OCI-LY7 (cell line): Measurements from ENCODE around the gene PRKCI. TPM values are rescaled to one million over a fixed set of nuclear protein-coding genes. Genes with fewer than 3 reads are reported as not detected.
A peak's percentile ranks its signal among the peaks of the same experiment; 100 is the strongest.

Experiments
- BruUV-seq: library from RNA; stranded (reverse); fragments of 400-500 nt; replicated peaks from 2 replicates; lab custom pipeline; 2021; lab: Mats Ljungman, UMichigan
- CTCF ChIA-PET: fragments of 300-600 bp; sonication (Branson Sonifier 250); formaldehyde crosslinking; loops from one replicate; lab custom pipeline; 2022; ENCODE audit warnings: antibody characterized with exemption; ENCODE audit not compliant: unreplicated experiment; lab: Charles Lee
- POLR2A ChIA-PET: fragments of 300-600 bp; sonication (Branson Sonifier 250); formaldehyde crosslinking; loops from one replicate; lab custom pipeline; 2022; ENCODE audit warnings: antibody characterized with exemption; lab: Charles Lee
- DNase-seq: peaks from one replicate; pipeline ENCODE4 v3.0.0-alpha.2; 2015; ENCODE audit warnings: low spot score
- H2AFZ ChIP-seq: fragments of 200-600 bp; sonication (generic), shearing (Covaris generic); 2 replicates; pipeline ENCODE4 v1.6.1; 2014; ENCODE audit warnings: mild to moderate bottlenecking, antibody characterized with exemption, low read length, moderate library complexity
- H3K27ac ChIP-seq: fragments of 200-600 bp; sonication (generic); 2 replicates; pipeline ENCODE4 v1.5.1; 2014; ENCODE audit warnings: mixed run types, low read depth, mild to moderate bottlenecking, moderate library complexity, low read length, inconsistent platforms; ENCODE audit not compliant: poor library complexity, severe bottlenecking
- H3K36me3 ChIP-seq: fragments of 200-600 bp; sonication (generic); 2 replicates; pipeline ENCODE4 v1.6.1; 2014; ENCODE audit warnings: mild to moderate bottlenecking, antibody characterized with exemption, low read length, moderate library complexity, mixed read lengths; ENCODE audit not compliant: insufficient read depth
- H3K4me1 ChIP-seq: fragments of 200-600 bp; sonication (generic); 2 replicates; pipeline ENCODE4 v1.5.1; 2014; ENCODE audit warnings: mild to moderate bottlenecking, low read length; ENCODE audit not compliant: insufficient read depth, poor library complexity, severe bottlenecking
- H3K4me2 ChIP-seq: fragments of 200-600 bp; sonication (generic); 2 replicates; pipeline ENCODE4 v1.6.1; 2014; ENCODE audit warnings: mild to moderate bottlenecking, low read length
- H3K4me3 ChIP-seq: fragments of 200-600 bp; sonication (generic); 2 replicates; pipeline ENCODE4 v1.5.1; 2014; ENCODE audit warnings: mild to moderate bottlenecking, low read depth, low read length; ENCODE audit not compliant: poor library complexity, severe bottlenecking
- H3K79me2 ChIP-seq: fragments of 200-600 bp; sonication (generic); 2 replicates; pipeline ENCODE4 v1.6.1; 2016; ENCODE audit warnings: low read depth, mild to moderate bottlenecking, low read length, moderate library complexity, mixed read lengths; ENCODE audit not compliant: insufficient read depth
- H3K9me2 ChIP-seq: fragments of 200-600 bp; sonication (generic); 2 replicates; pipeline ENCODE4 v1.6.1; 2016; ENCODE audit warnings: mild to moderate bottlenecking, low read length, mixed read lengths; ENCODE audit not compliant: insufficient read depth
- H3K9me3 ChIP-seq: fragments of 200-600 bp; sonication (generic); 2 replicates; pipeline ENCODE4 v1.6.1; 2014; ENCODE audit warnings: mild to moderate bottlenecking, mixed run types, low read length, mixed read lengths
- H4K20me1 ChIP-seq: fragments of 200-600 bp; sonication (generic); 2 replicates; pipeline ENCODE4 v1.6.1; 2014; ENCODE audit warnings: mild to moderate bottlenecking, antibody characterized with exemption, low read length, moderate library complexity, mixed read lengths; ENCODE audit not compliant: insufficient read depth
- CTCF ChIP-seq: fragments of 200-600 bp; sonication (generic); conservative IDR thresholded peaks from 2 replicates; pipeline ENCODE4 v1.5.1; 2014; ENCODE audit warnings: mild to moderate bottlenecking, antibody characterized with exemption, low read length, moderate library complexity, mixed read lengths
- EZH2phosphoT487 ChIP-seq: fragments of 200-600 bp; sonication (generic); IDR thresholded peaks from 2 replicates; pipeline ENCODE4 v1.6.1; 2018; ENCODE audit warnings: low read depth, borderline replicate concordance, mild to moderate bottlenecking, mixed run types, antibody characterized with exemption, low read length, moderate library complexity, mixed read lengths
- intact Hi-C: fragments of 100-400 bp; cut with micrococcal nuclease; formaldehyde crosslinking; loops from one replicate; pipeline ENCODE4 v1.10.0; 2022; ENCODE audit not compliant: unreplicated experiment
- total RNA-seq, 2 experiments: library from RNA; depleted of rRNA in 1 of 2; stranded (reverse); fragments of >200 nt in 1 of 2; shearing (Covaris generic) in 1 of 2; gene quantifications; 2 replicates each; pipeline ENCODE4 v1.2.3, GENCODE V29; 2014 to 2022

Gene PRKCI
- total RNA-seq, 2 experiments from 2014 or later = 27.6 to 36.2 TPM

- intact Hi-C loops = no loop called here
- Histone ChIP-seq H3K4me2 (peak overlapping the region; percentile 80), H3K4me1 (peaks cover 68% of the 10 kb centered on the region), H3K36me3 (no peaks in the 10 kb centered on the region), H3K27ac (peak overlapping the region; percentile 78), H3K9me3 (no peaks in the 10 kb centered on the region), H2AFZ (peak overlapping the region; percentile 79; the same call in 1 of the 2 replicates), H3K9me2 (no peaks in the 10 kb centered on the region), H4K20me1 (no peaks in the 10 kb centered on the region), H3K4me3 (peak overlapping the region; percentile 63), H3K79me2 (no peaks in the 10 kb centered on the region)
- peak; percentile 64 for DNase-seq
- ChIA-PET POLR2A (interaction anchor here (0.6 to 1.5 kb wide), 11 partner anchors 10 to 306 kb away, joined by 3 to 6 read pairs (median 4); no protein-coding TSS in a partner anchor), CTCF (interaction anchor here (0.6 to 0.8 kb wide), 3 partner anchors 10 to 29 kb away, joined by 3 read pairs; no protein-coding TSS in a partner anchor)
- no TSS peak for BruUV-seq
- TF ChIP-seq CTCF (no peak), EZH2phosphoT487 (no peak)
Observed at GRCh38 chr3:170350515-170351413, 128.5 kb downstream of the PRKCI start.

- Histone ChIP-seq H4K20me1 (no peaks in the 10 kb centered on the region), H3K9me3 (no peaks in the 10 kb centered on the region), H3K27ac (peak overlapping the region; percentile 12), H3K79me2 (no peaks in the 10 kb centered on the region; the same call in 1 of the 2 replicates), H3K4me1 (peaks cover 71% of the 10 kb centered on the region), H3K36me3 (no peaks in the 10 kb centered on the region), H3K4me2 (peak overlapping the region; percentile 49), H2AFZ (peak overlapping the region; percentile 85), H3K4me3 (peak overlapping the region; percentile 1), H3K9me2 (no peaks in the 10 kb centered on the region)
- no TSS peak for BruUV-seq
- intact Hi-C loops = no loop called here
- CTCF ChIA-PET = no interaction called here
- POLR2A ChIA-PET = interaction anchor here (0.8 to 2.2 kb wide), 8 partner anchors 8 to 580 kb away, joined by 3 to 17 read pairs (median 3); partner anchors contain the start of gene MYNN
- no peak for DNase-seq
- no peak for TF ChIP-seq CTCF
- TF ChIP-seq EZH2phosphoT487 = no peak
Observed at GRCh38 chr3:170352936-170353335, 130.7 kb downstream of the PRKCI start.
